T-cell (primary cell): ENCODE measurements around the gene TYMS. TPM values are rescaled to one million over a fixed set of nuclear protein-coding genes. Genes with fewer than 3 reads are reported as not detected.

Source experiments
- ATAC-seq, 4 experiments: fragments of 200-7000 bp in 3 of 4; fragments of 150-1000 bp in 1 of 4; cut with Tn5 transposase; replicated peaks in 1 of 4; 1 replicate in 3 of 4; 2 replicates in 1 of 4; pipeline ENCODE4 v1.10.0; 2021; ENCODE audit warnings: moderate library complexity in 3 of 4, mild to moderate bottlenecking in 2 of 4, moderate number of reproducible peaks in 1 of 4
- CTCF ChIA-PET, 2 donors: fragments of 300-600 bp; sonication (Branson Sonifier 250); formaldehyde crosslinking; loops; one replicate each; lab custom pipeline; 2022; ENCODE audit warnings: antibody characterized with exemption in 2 of 2; lab: Charles Lee
- POLR2A ChIA-PET, 2 donors: fragments of 300-600 bp; sonication (Branson Sonifier 250); formaldehyde crosslinking; loops; one replicate each; lab custom pipeline; 2022; ENCODE audit warnings: antibody characterized with exemption in 2 of 2; lab: Charles Lee
- DNase-seq, 35 experiments: peaks; one replicate each; pipeline versions ENCODE4 v3.0.0 to v3.0.0-alpha.2; 2013 to 2023
- H3K27ac ChIP-seq: one replicate; pipeline ENCODE4 v1.5.1; 2013; ENCODE audit warnings: low read length
- H3K27me3 ChIP-seq, 2 experiments: replicated peaks in 1 of 2; 1 replicate in 1 of 2; 2 replicates in 1 of 2; pipeline versions ENCODE4 v1.6.1 to v1.7.0; 2013; ENCODE audit warnings: low read length in 1 of 2, mixed read lengths in 1 of 2; ENCODE audit not compliant: control insufficient read depth in 2 of 2, insufficient read depth in 2 of 2; ENCODE audit errors: extremely low read depth in 1 of 2
- H3K36me3 ChIP-seq, 2 donors: 1 replicate in 1 of 2; 2 replicates in 1 of 2; pipeline versions ENCODE4 v1.6.1 to v1.7.0; 2013; ENCODE audit warnings: low read length in 1 of 2; ENCODE audit not compliant: control insufficient read depth in 2 of 2, insufficient read depth in 1 of 2; ENCODE audit errors: extremely low read depth in 1 of 2
- H3K4me1 ChIP-seq, 2 experiments: 1 replicate in 1 of 2; 2 replicates in 1 of 2; pipeline versions ENCODE4 v1.6.1 to v1.7.0; 2013; ENCODE audit warnings: low read length in 2 of 2, mixed read lengths in 1 of 2; ENCODE audit not compliant: insufficient read depth in 2 of 2, control insufficient read depth in 1 of 2; ENCODE audit errors: extremely low read depth in 1 of 2
- H3K4me3 ChIP-seq, 2 donors: 1 replicate in 1 of 2; 2 replicates in 1 of 2; pipeline versions ENCODE4 v1.5.1 to v1.7.0; 2013; ENCODE audit warnings: mild to moderate bottlenecking in 2 of 2, low read length in 1 of 2, moderate library complexity in 1 of 2; ENCODE audit not compliant: control insufficient read depth in 1 of 2; ENCODE audit errors: extremely low read depth in 1 of 2
- H3K9me3 ChIP-seq: 2 replicates; pipeline ENCODE4 v1.7.0; 2013
- H3K27ac Mint-ChIP-seq, 2 donors: one replicate each; pipeline ENCODE4 v1.8.0; 2020 to 2021; ENCODE audit warnings: mild to moderate bottlenecking in 2 of 2, mixed read lengths in 2 of 2
- H3K27me3 Mint-ChIP-seq, 2 donors: one replicate each; pipeline ENCODE4 v1.8.0; 2021 to 2022; ENCODE audit warnings: mixed read lengths in 2 of 2
- H3K36me3 Mint-ChIP-seq: one replicate; pipeline ENCODE4 v1.8.0; 2021; ENCODE audit warnings: mixed read lengths
- H3K4me1 Mint-ChIP-seq, 3 donors: one replicate each; pipeline ENCODE4 v1.8.0; 2020 to 2022; ENCODE audit warnings: mixed read lengths in 3 of 3, mild to moderate bottlenecking in 1 of 3
- H3K4me3 Mint-ChIP-seq, 3 donors: one replicate each; pipeline ENCODE4 v1.8.0; 2020 to 2022; ENCODE audit warnings: mild to moderate bottlenecking in 3 of 3, mixed read lengths in 3 of 3, moderate library complexity in 3 of 3
- H3K9me3 Mint-ChIP-seq, 3 donors: one replicate each; pipeline ENCODE4 v1.8.0; 2020 to 2022; ENCODE audit warnings: mixed read lengths in 3 of 3
- WGBS: methylation state at CpG from one replicate; pipeline ENCODE4 v1.1.5; 2013; ENCODE audit warnings: missing lambda C conversion rate; ENCODE audit not compliant: insufficient coverage; 5-methylcytosine and 5-hydroxymethylcytosine counted together
- total RNA-seq, 35 experiments: library from RNA in 6 of 35; stranded (reverse) in 6 of 35; fragments of 120-200 nt in 1 of 35; gene quantifications; one replicate each; pipeline versions ENCODE4 v1.2.1 to v1.2.4 and lab custom pipeline; 2013 to 2026

TYMS gene
- total RNA-seq, 5 donors from 2014 or later (not counting 1 experiment from before 2014, with no cell fraction given), result 1.8 to 9.7 (median 3.3) TPM

DNA sequence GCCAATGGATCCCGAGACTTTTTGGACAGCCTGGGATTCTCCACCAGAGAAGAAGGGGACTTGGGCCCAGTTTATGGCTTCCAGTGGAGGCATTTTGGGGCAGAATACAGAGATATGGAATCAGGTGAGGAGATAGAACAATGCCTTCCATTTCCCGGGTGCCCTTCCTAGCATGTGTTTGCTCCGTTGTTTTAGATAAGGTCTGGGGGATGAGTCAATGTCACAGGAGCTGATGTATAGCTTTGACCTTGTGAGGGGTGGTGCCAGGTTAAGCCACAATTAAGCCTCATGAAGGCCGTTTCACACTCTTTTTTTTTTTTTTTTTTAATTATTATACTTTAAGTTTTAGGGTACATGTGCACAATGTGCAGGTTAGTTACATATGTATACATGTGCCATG, 4.7 kb downstream of the TYMS start:
- 100% methylated on average over 3 of the region's 4 CpGs for WGBS
- H3K27ac ChIP-seq, result no peak overlapping the region
- CTCF ChIA-PET, result no interaction called here

GRCh38 chr18:666177-666576, 8.7 kb downstream of the TYMS start:
- ATAC-seq, result no peak
- DNase-seq, result no peak
- Histone ChIP-seq H3K27ac (no peak overlapping the region), H3K27me3 (peaks cover 0 to 3% of the 10 kb centered on the region in 2 experiments), H3K36me3 (peaks cover 7 to 9% of the 10 kb centered on the region in 2 donors), H3K4me1 (no peaks in the 10 kb centered on the region), H3K4me3 (no peak overlapping the region), H3K9me3 (no peaks in the 10 kb centered on the region)
- H3K27me3 Mint-ChIP-seq, result no peaks in the 10 kb centered on the region
- H3K9me3 Mint-ChIP-seq, result peaks cover 0 to 9% (median 4%) of the 10 kb centered on the region in 3 donors
- peaks cover 21% of the 10 kb centered on the region for H3K36me3 Mint-ChIP-seq
- H3K4me3 Mint-ChIP-seq, result no peak overlapping the region
- ChIA-PET CTCF (no interaction called here), POLR2A (no interaction called here)
- WGBS, result 91% methylated on average over 5 of the region's 8 CpGs
- H3K27ac Mint-ChIP-seq, result no peak overlapping the region
- no peaks in the 10 kb centered on the region for H3K4me1 Mint-ChIP-seq

More for the DNA sequence above, 4.7 kb downstream of the TYMS start:
- H3K4me3 ChIP-seq, result no peak overlapping the region
- H3K9me3 Mint-ChIP-seq, result peaks cover 0 to 6% (median 0%) of the 10 kb centered on the region in 3 donors
- no peak for ATAC-seq
- no peaks in the 10 kb centered on the region for H3K9me3 ChIP-seq
- no peak for DNase-seq
- H3K4me3 Mint-ChIP-seq, result no peak overlapping the region
- peaks cover 3 to 11% of the 10 kb centered on the region in 2 experiments for H3K4me1 ChIP-seq
- H3K36me3 Mint-ChIP-seq, result no peaks in the 10 kb centered on the region
- peaks cover 10 to 16% of the 10 kb centered on the region in 2 donors for H3K27me3 Mint-ChIP-seq
- H3K27ac Mint-ChIP-seq, result no peak overlapping the region
- H3K4me1 Mint-ChIP-seq, result peaks cover 0 to 15% (median 12%) of the 10 kb centered on the region in 3 donors
- no peaks in the 10 kb centered on the region for H3K36me3 ChIP-seq
- H3K27me3 ChIP-seq, result peaks cover 0 to 26% of the 10 kb centered on the region in 2 experiments
- POLR2A ChIA-PET, result no interaction called here

- POLR2A ChIA-PET, result no interaction called here
Observed at GRCh38 chr18:666628-667027, 9.2 kb downstream of the TYMS start.

DNA sequence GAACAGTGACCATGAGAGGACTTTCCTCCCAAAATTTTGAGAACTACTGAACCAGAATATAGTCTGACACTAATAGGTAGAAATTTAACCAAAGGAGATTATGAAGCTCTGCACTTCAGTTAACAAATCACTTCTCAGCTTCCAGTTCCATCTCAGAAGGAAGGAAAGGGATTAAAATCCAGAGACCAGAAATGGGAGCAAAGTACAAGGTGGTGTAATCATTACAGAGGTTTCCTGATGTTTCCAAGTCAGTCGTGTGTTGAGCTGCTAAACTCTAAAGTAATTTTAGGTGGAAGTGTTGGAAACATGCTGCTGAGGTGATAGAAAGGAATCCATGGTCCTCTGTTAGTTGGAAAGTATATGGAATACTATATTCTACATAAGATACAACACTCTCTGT, 10.8 kb downstream of the TYMS start:
- H3K4me1 Mint-ChIP-seq, result no peaks in the 10 kb centered on the region
- H3K27me3 Mint-ChIP-seq, result no peaks in the 10 kb centered on the region
- H3K36me3 Mint-ChIP-seq, result peaks cover 31% of the 10 kb centered on the region
- H3K4me3 Mint-ChIP-seq, result no peak overlapping the region
- ChIA-PET POLR2A (interaction anchor here in 1 of 2 donors (1.1 kb wide), 1 partner anchor 13 kb away, joined by 4 read pairs; no protein-coding TSS in a partner anchor), CTCF (interaction anchor here in 1 of 2 donors (0.7 kb wide), 2 partner anchors 43 to 176 kb away, joined by 3 read pairs; no protein-coding TSS in a partner anchor)
- H3K27me3 ChIP-seq, result no peaks in the 10 kb centered on the region
- no CpG with 5 or more reads among the region's 1 CpG for WGBS
- H3K27ac ChIP-seq, result no peak overlapping the region
- no peak overlapping the region for H3K27ac Mint-ChIP-seq
- DNase-seq, result no peak
- no peaks in the 10 kb centered on the region for H3K9me3 ChIP-seq
- no peaks in the 10 kb centered on the region for H3K4me1 ChIP-seq
- peaks cover 0 to 4% (median 4%) of the 10 kb centered on the region in 3 donors for H3K9me3 Mint-ChIP-seq
- ATAC-seq, result no peak
- peaks cover 7 to 23% of the 10 kb centered on the region in 2 donors for H3K36me3 ChIP-seq
- no peak overlapping the region for H3K4me3 ChIP-seq

More at GRCh38 chr18:666628-667027, 9.2 kb downstream of the TYMS start:
- Histone ChIP-seq H3K36me3 (peaks cover 7 to 12% of the 10 kb centered on the region in 2 donors), H3K27me3 (peaks cover 0 to 3% of the 10 kb centered on the region in 2 experiments), H3K9me3 (no peaks in the 10 kb centered on the region), H3K27ac (no peak overlapping the region), H3K4me1 (no peaks in the 10 kb centered on the region), H3K4me3 (no peak overlapping the region)
- DNase-seq (no peak), ATAC-seq (no peak)
- H3K36me3 Mint-ChIP-seq, result peaks cover 25% of the 10 kb centered on the region
- no peaks in the 10 kb centered on the region for H3K4me1 Mint-ChIP-seq
- CTCF ChIA-PET, result no interaction called here
- peaks cover 0 to 6% (median 4%) of the 10 kb centered on the region in 3 donors for H3K9me3 Mint-ChIP-seq
- 97% methylated on average over 3 of the region's 3 CpGs for WGBS
- no peak overlapping the region for H3K4me3 Mint-ChIP-seq
- no peak overlapping the region for H3K27ac Mint-ChIP-seq
- H3K27me3 Mint-ChIP-seq, result no peaks in the 10 kb centered on the region

DNA sequence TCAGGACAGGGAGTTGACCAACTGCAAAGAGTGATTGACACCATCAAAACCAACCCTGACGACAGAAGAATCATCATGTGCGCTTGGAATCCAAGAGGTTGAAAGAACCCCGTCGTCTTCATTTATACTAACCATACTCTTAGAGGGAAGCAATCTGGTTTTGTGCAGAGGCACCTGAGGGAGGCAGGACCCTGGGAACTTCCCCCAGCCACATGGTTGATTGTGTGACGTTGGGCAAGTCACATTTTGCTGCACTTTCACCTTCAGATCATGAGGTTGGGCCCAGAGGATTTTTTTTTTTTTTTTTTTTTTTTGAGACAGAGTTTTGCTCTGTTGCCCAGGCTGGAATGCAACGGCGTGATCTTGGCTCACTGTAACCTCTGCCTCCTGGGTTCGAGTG, 11.6 kb downstream of the TYMS start:
- peaks cover 31% of the 10 kb centered on the region for H3K36me3 Mint-ChIP-seq
- ATAC-seq (no peak), DNase-seq (no peak)
- no peak overlapping the region for H3K27ac Mint-ChIP-seq
- H3K4me1 Mint-ChIP-seq, result no peaks in the 10 kb centered on the region
- Histone ChIP-seq H3K9me3 (no peaks in the 10 kb centered on the region), H3K4me1 (no peaks in the 10 kb centered on the region), H3K36me3 (peaks cover 7 to 27% of the 10 kb centered on the region in 2 donors), H3K27me3 (no peaks in the 10 kb centered on the region), H3K27ac (no peak overlapping the region), H3K4me3 (no peak overlapping the region)
- no peaks in the 10 kb centered on the region for H3K27me3 Mint-ChIP-seq
- ChIA-PET CTCF (no interaction called here), POLR2A (no interaction called here)
- H3K4me3 Mint-ChIP-seq, result no peak overlapping the region
- 89% methylated on average over 3 of the region's 8 CpGs for WGBS
- H3K9me3 Mint-ChIP-seq, result peaks cover 0 to 4% (median 4%) of the 10 kb centered on the region in 3 donors

- Mint-ChIP-seq H3K27ac (no peak overlapping the region), H3K4me3 (no peak overlapping the region), H3K4me1 (no peaks in the 10 kb centered on the region), H3K9me3 (peaks cover 0 to 4% (median 4%) of the 10 kb centered on the region in 3 donors), H3K36me3 (peaks cover 36% of the 10 kb centered on the region), H3K27me3 (no peaks in the 10 kb centered on the region)
- Histone ChIP-seq H3K27me3 (no peaks in the 10 kb centered on the region), H3K27ac (no peak overlapping the region), H3K36me3 (peaks cover 7 to 36% of the 10 kb centered on the region in 2 donors), H3K9me3 (no peaks in the 10 kb centered on the region), H3K4me1 (no peaks in the 10 kb centered on the region), H3K4me3 (no peak overlapping the region)
- WGBS, result 94% methylated on average over 6 of the region's 11 CpGs
- ATAC-seq (no peak), DNase-seq (no peak)
- CTCF ChIA-PET, result no interaction called here
- POLR2A ChIA-PET, result interaction anchor here in 1 of 2 donors (0.5 kb wide), 1 partner anchor 28 kb away, joined by 3 read pairs; no protein-coding TSS in a partner anchor
Observed at GRCh38 chr18:670522-670921, 13.1 kb downstream of the TYMS start.
